Mesenchymal stem cell (in vitro differentiated cells and primary cell): ENCODE data around the gene SLC66A2.

ENCODE experiments used
- DNase-seq: peaks from one replicate; pipeline ENCODE4 v3.0.0-alpha.2; 2013
- H2AFZ ChIP-seq: one replicate; pipeline ENCODE4 v1.6.1; 2013; ENCODE audit warnings: low read depth, mild to moderate bottlenecking, control low read depth, inconsistent platforms, low read length, moderate library complexity
- H2AK5ac ChIP-seq: 2 replicates; pipeline ENCODE4 v1.6.1; 2013; ENCODE audit warnings: low read length, moderate library complexity, mild to moderate bottlenecking, inconsistent platforms; ENCODE audit not compliant: severe bottlenecking
- H2BK120ac ChIP-seq: one replicate; pipeline ENCODE4 v1.6.1; 2013; ENCODE audit warnings: low read depth, mild to moderate bottlenecking, inconsistent platforms, low read length, moderate library complexity
- H2BK12ac ChIP-seq, 2 experiments: one replicate each; pipeline ENCODE4 v1.6.1; 2013; ENCODE audit warnings: inconsistent platforms in 2 of 2, low read length in 2 of 2, mild to moderate bottlenecking in 2 of 2, moderate library complexity in 2 of 2, control low read depth in 1 of 2
- H2BK15ac ChIP-seq: one replicate; pipeline ENCODE4 v1.6.1; 2013; ENCODE audit warnings: mild to moderate bottlenecking, low read depth, inconsistent platforms; ENCODE audit not compliant: poor library complexity, severe bottlenecking
- H2BK5ac ChIP-seq: 2 replicates; pipeline ENCODE4 v1.6.1; 2013; ENCODE audit warnings: low read depth, mild to moderate bottlenecking, low read length, control low read depth, inconsistent platforms; ENCODE audit not compliant: poor library complexity, severe bottlenecking
- H3K14ac ChIP-seq, 2 experiments: one replicate each; pipeline ENCODE4 v1.6.1; 2013; ENCODE audit warnings: inconsistent platforms in 2 of 2, low read length in 2 of 2, control low read depth in 1 of 2, mild to moderate bottlenecking in 1 of 2, moderate library complexity in 1 of 2
- H3K18ac ChIP-seq, 2 experiments: one replicate each; pipeline ENCODE4 v1.6.1; 2013; ENCODE audit warnings: inconsistent platforms in 2 of 2, low read length in 2 of 2, control low read depth in 1 of 2, low read depth in 1 of 2, mild to moderate bottlenecking in 1 of 2
- H3K23ac ChIP-seq, 2 experiments: one replicate each; pipeline ENCODE4 v1.6.1; 2013; ENCODE audit warnings: inconsistent platforms in 2 of 2, low read length in 2 of 2, mild to moderate bottlenecking in 2 of 2, moderate library complexity in 2 of 2, control low read depth in 1 of 2
- H3K27ac ChIP-seq: 2 replicates; pipeline ENCODE4 v1.5.1; 2013; ENCODE audit warnings: mild to moderate bottlenecking, moderate library complexity, low read length, control low read depth, inconsistent platforms; ENCODE audit not compliant: poor library complexity, severe bottlenecking
- H3K27me3 ChIP-seq, 2 experiments: 2 replicates each; pipeline versions ENCODE4 v1.6.1 to v1.7.0; 2013; ENCODE audit warnings: low read length in 2 of 2, mild to moderate bottlenecking in 2 of 2, moderate library complexity in 2 of 2, control low read depth in 1 of 2, inconsistent platforms in 1 of 2; ENCODE audit not compliant: control insufficient read depth in 1 of 2, insufficient read depth in 1 of 2
- H3K36me3 ChIP-seq, 2 experiments: 2 replicates each; pipeline versions ENCODE4 v1.6.1 to v1.7.0; 2013; ENCODE audit warnings: low read length in 2 of 2, control low read depth in 1 of 2, inconsistent platforms in 1 of 2, low read depth in 1 of 2, mild to moderate bottlenecking in 1 of 2; ENCODE audit not compliant: insufficient read depth in 2 of 2, control insufficient read depth in 1 of 2
- H3K4ac ChIP-seq, 2 experiments: one replicate each; pipeline ENCODE4 v1.6.1; 2013; ENCODE audit warnings: inconsistent platforms in 2 of 2, low read length in 2 of 2, mild to moderate bottlenecking in 2 of 2, moderate library complexity in 2 of 2, control low read depth in 1 of 2, low read depth in 1 of 2
- H3K4me1 ChIP-seq: 2 replicates; pipeline ENCODE4 v1.6.1; 2013; ENCODE audit warnings: low read depth, low read length, control low read depth; ENCODE audit not compliant: control insufficient read depth, insufficient read depth
- H3K4me2 ChIP-seq: 2 replicates; pipeline ENCODE4 v1.6.1; 2013; ENCODE audit warnings: low read length, mild to moderate bottlenecking, inconsistent platforms; ENCODE audit not compliant: poor library complexity, severe bottlenecking
- H3K4me3 ChIP-seq, 2 experiments: 2 replicates each; pipeline versions ENCODE4 v1.5.1 to v1.7.0; 2013; ENCODE audit warnings: low read length in 2 of 2, mild to moderate bottlenecking in 2 of 2, control low read depth in 1 of 2, low read depth in 1 of 2; ENCODE audit not compliant: insufficient read depth in 1 of 2
- H3K79me1 ChIP-seq: replicated peaks from 2 replicates; pipeline ENCODE4 v1.6.1; 2013; ENCODE audit warnings: mild to moderate bottlenecking, control low read depth, low read length, inconsistent platforms; ENCODE audit not compliant: poor library complexity, severe bottlenecking
- H3K9ac ChIP-seq: 2 replicates; pipeline ENCODE4 v1.7.0; 2013; ENCODE audit warnings: mild to moderate bottlenecking, low read length, moderate library complexity
- H3K9me3 ChIP-seq: 2 replicates; pipeline ENCODE4 v1.7.0; 2013; ENCODE audit warnings: mild to moderate bottlenecking, low read length; ENCODE audit not compliant: control insufficient read depth
- H4K8ac ChIP-seq: one replicate; pipeline ENCODE4 v1.6.1; 2013; ENCODE audit warnings: inconsistent platforms, mild to moderate bottlenecking, low read length, moderate library complexity
- H4K91ac ChIP-seq: one replicate; pipeline ENCODE4 v1.6.1; 2013; ENCODE audit warnings: mild to moderate bottlenecking, low read length, inconsistent platforms
- WGBS: methylation state at CpG from one replicate; pipeline ENCODE4 v1.1.7; 2013; ENCODE audit warnings: mixed read lengths; 5-methylcytosine and 5-hydroxymethylcytosine counted together

Gene SLC66A2

GRCh38 chr18:79975043-79975442, 23.6 kb upstream of the SLC66A2 start:
- no peak overlapping the region for H3K4me2 ChIP-seq
- no peak overlapping the region for H3K14ac ChIP-seq
- H3K4me3 ChIP-seq: no peak overlapping the region
- peaks cover 54 to 68% of the 10 kb centered on the region in 2 experiments for H3K36me3 ChIP-seq
- no peak overlapping the region for H2BK12ac ChIP-seq
- no peak overlapping the region for H3K4ac ChIP-seq
- H3K27ac ChIP-seq: no peak overlapping the region
- no peak for DNase-seq
- no peak overlapping the region for H3K23ac ChIP-seq
- no peak overlapping the region for H2BK120ac ChIP-seq
- peaks cover 29% of the 10 kb centered on the region for H3K79me1 ChIP-seq
- peak overlapping the region; percentile 29 for H4K91ac ChIP-seq
- H2AFZ ChIP-seq: no peak overlapping the region
- no peak overlapping the region for H2BK15ac ChIP-seq
- no peak overlapping the region for H3K9ac ChIP-seq
- no peaks in the 10 kb centered on the region for H3K9me3 ChIP-seq
- no peaks in the 10 kb centered on the region for H3K27me3 ChIP-seq
- no peak overlapping the region for H2BK5ac ChIP-seq
- H3K18ac ChIP-seq: no peak overlapping the region
- 90% methylated on average over 4 of the region's 4 CpGs for WGBS
- H4K8ac ChIP-seq: no peak overlapping the region
- H2AK5ac ChIP-seq: no peak overlapping the region
- peaks cover 3% of the 10 kb centered on the region for H3K4me1 ChIP-seq

GRCh38 chr18:79974025-79974654, 22.7 kb upstream of the SLC66A2 start:
- Histone ChIP-seq H2BK12ac (no peak overlapping the region), H2AK5ac (no peak overlapping the region), H3K4me1 (peaks cover 1% of the 10 kb centered on the region), H2BK120ac (no peak overlapping the region), H3K27ac (no peak overlapping the region), H3K4ac (no peak overlapping the region), H3K79me1 (peaks cover 35% of the 10 kb centered on the region), H3K14ac (no peak overlapping the region), H2BK5ac (no peak overlapping the region), H4K91ac (no peak overlapping the region), H2AFZ (no peak overlapping the region), H3K4me2 (no peak overlapping the region), H3K18ac (no peak overlapping the region), H3K9ac (no peak overlapping the region), H3K4me3 (no peak overlapping the region), H4K8ac (no peak overlapping the region), H3K27me3 (no peaks in the 10 kb centered on the region), H3K36me3 (peaks cover 55 to 73% of the 10 kb centered on the region in 2 experiments), H3K23ac (no peak overlapping the region), H2BK15ac (no peak overlapping the region), H3K9me3 (no peaks in the 10 kb centered on the region)
- WGBS: 100% methylated on average over 2 of the region's 4 CpGs
- DNase-seq: no peak

DNA sequence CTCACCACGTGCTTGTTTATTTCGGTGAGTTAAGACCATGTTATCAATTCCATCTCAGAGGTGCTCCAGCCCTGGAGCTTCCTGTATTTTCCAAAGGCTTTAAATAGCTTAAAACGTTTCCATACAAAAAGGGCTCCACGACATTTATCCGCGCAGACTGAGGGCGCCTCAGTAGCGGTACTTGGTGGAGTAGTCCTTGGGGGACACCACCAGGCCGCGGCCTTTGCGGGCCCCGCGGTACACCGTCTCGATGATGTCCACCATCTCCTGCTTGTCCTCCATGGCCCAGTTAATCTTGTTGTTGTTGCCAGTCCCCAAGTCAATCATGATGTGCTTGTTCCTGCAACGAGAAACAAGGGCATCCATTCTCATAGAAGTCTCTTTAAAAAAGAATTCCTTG, 22.1 kb upstream of the SLC66A2 start:
- Histone ChIP-seq H2BK15ac (no peak overlapping the region), H3K9me3 (no peaks in the 10 kb centered on the region), H3K4me2 (no peak overlapping the region), H3K23ac (no peak overlapping the region), H3K4ac (no peak overlapping the region), H2BK120ac (no peak overlapping the region), H3K4me1 (peaks cover 1% of the 10 kb centered on the region), H4K91ac (no peak overlapping the region), H3K36me3 (peaks cover 56 to 72% of the 10 kb centered on the region in 2 experiments), H3K9ac (no peak overlapping the region), H3K4me3 (no peak overlapping the region), H2AK5ac (no peak overlapping the region), H3K27me3 (no peaks in the 10 kb centered on the region), H3K27ac (no peak overlapping the region), H2BK5ac (no peak overlapping the region), H4K8ac (no peak overlapping the region), H3K18ac (no peak overlapping the region), H3K79me1 (peaks cover 35% of the 10 kb centered on the region), H2AFZ (no peak overlapping the region), H3K14ac (no peak overlapping the region), H2BK12ac (no peak overlapping the region)
- whole genome bisulfite sequencing: 93% methylated on average over 16 of the region's 16 CpGs
- DNase-seq: no peak

DNA sequence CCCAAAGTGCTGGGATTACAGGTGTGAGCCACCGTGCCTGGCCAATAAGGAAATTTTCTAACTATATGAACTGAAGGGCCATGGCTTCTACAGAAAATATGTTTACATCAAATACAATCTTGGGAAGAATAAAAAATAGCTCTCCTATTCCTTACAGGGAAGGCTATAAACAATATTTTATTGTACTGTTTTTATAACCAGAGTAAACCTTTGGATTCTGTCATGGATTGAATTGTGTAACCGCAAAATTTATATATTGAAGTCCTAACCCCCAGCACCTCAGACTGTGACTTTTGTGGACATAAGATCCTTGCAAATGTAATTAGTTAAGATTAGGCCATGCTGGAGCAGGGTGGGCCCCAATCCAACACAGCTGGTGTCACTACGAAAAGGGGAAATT, 21.3 kb upstream of the SLC66A2 start:
- H3K9me3 ChIP-seq: no peaks in the 10 kb centered on the region
- H2AFZ ChIP-seq: no peak overlapping the region
- H3K4me1 ChIP-seq: peaks cover 1% of the 10 kb centered on the region
- DNase-seq: no peak
- no peak overlapping the region for H2BK120ac ChIP-seq
- no peak overlapping the region for H2BK12ac ChIP-seq
- peaks cover 60 to 76% of the 10 kb centered on the region in 2 experiments for H3K36me3 ChIP-seq
- no peak overlapping the region for H4K8ac ChIP-seq
- no peak overlapping the region for H3K27ac ChIP-seq
- H3K4ac ChIP-seq: no peak overlapping the region
- no peak overlapping the region for H3K18ac ChIP-seq
- no peak overlapping the region for H3K4me2 ChIP-seq
- H2AK5ac ChIP-seq: no peak overlapping the region
- H2BK5ac ChIP-seq: no peak overlapping the region
- H3K9ac ChIP-seq: no peak overlapping the region
- H3K4me3 ChIP-seq: no peak overlapping the region
- H3K14ac ChIP-seq: no peak overlapping the region
- H3K23ac ChIP-seq: no peak overlapping the region
- peaks cover 36% of the 10 kb centered on the region for H3K79me1 ChIP-seq
- 100% methylated on average over 1 of the region's 3 CpGs for WGBS
- no peak overlapping the region for H2BK15ac ChIP-seq
- no peak overlapping the region for H4K91ac ChIP-seq
- no peaks in the 10 kb centered on the region for H3K27me3 ChIP-seq
